HUES6 (cell line): Measurements from ENCODE around the gene KMT2B.
"Not testable (repeated sequence)": the region's sequence is repeated elsewhere in the genome, so short reads cannot be mapped to it uniquely, and the experiment has no call there.

Source experiments
- H3K27ac ChIP-seq: 2 replicates; pipeline ENCODE4 v1.7.0; 2013; ENCODE audit warnings: low read depth, mild to moderate bottlenecking, low read length, inconsistent platforms
- H3K27me3 ChIP-seq: 2 replicates; pipeline ENCODE4 v1.6.1; 2013; ENCODE audit warnings: low read length; ENCODE audit not compliant: control insufficient read depth, insufficient read depth
- H3K36me3 ChIP-seq: 2 replicates; pipeline ENCODE4 v1.6.1; 2013; ENCODE audit warnings: low read length; ENCODE audit not compliant: control insufficient read depth, insufficient read depth
- H3K4me1 ChIP-seq: 2 replicates; pipeline ENCODE4 v1.6.1; 2013; ENCODE audit warnings: low read length; ENCODE audit not compliant: control insufficient read depth, insufficient read depth
- H3K4me3 ChIP-seq: 2 replicates; pipeline ENCODE4 v1.5.1; 2013; ENCODE audit warnings: low read depth, low read length
- H3K9ac ChIP-seq: one replicate; pipeline ENCODE4 v1.6.1; 2013; ENCODE audit warnings: mild to moderate bottlenecking, low read length
- H3K9me3 ChIP-seq: 2 replicates; pipeline ENCODE4 v1.6.1; 2013; ENCODE audit warnings: low read depth, low read length; ENCODE audit not compliant: control insufficient read depth, insufficient read depth

Gene KMT2B

DNA sequence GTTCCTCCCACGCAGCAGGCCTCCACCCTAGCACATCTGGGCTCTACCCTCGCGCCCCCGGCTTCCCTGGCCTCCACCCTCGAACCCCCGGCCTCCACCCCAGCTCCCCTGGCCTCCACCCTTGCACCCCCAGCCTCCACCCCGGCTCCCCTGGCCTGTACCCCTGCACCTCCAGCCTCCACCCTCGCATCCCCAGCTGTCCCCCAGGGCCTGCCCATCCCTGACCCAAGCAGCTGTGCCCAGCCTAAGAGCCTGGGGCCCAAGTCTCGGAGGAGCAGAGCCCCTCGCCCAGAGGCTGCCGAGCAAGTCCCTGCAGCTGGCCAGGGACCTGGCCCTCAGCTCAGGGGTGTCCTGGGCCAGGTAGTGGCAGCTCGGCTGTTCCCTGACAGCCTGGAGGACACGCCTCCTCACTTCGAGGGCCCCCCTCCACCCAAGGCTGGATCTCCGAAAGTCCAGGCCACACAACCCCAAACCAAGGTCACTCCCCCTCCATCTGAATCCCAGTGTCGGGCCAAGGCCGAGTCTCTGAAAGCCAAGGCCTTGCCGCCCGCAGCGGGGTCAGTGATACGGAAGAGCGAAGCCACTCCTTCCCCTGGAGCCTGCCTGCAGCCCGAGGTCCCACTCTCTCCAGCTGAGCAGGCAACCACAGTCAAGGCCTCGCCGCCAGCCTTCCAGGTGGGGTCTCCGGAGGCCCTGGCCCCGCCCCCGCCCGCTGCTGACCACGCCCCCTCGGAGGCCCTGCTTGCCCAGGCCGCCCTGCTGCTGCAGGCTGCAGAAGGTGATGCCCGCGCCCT, 49.7 kb downstream of the KMT2B start:
- H3K4me3 ChIP-seq = peak overlapping the region; percentile 34
- H3K27ac ChIP-seq = no peak overlapping the region
- H3K27me3 ChIP-seq = no peaks in the 10 kb centered on the region
- H3K36me3 ChIP-seq = peaks cover 28% of the 10 kb centered on the region
- no peak overlapping the region for H3K9ac ChIP-seq
- H3K4me1 ChIP-seq = peaks cover 8% of the 10 kb centered on the region
- H3K9me3 ChIP-seq = no peaks in the 10 kb centered on the region

DNA sequence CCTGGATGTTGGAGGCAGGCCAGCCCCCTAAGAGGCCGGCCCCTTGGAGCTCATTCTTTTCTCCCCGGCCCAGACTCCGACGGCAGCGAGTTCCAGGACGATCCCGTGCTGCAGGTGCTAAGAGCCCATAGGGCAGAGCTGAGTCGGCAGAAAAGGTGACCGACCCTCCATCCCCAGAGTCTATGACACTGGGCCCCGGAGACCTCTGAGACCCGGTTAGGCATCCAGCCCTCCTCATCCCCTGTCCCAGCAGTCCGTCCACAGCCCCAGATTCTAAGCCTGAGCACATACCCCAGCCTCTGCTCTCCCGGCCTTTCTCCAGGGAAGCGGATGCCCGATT, 50.2 kb downstream of the KMT2B start:
- H3K4me1 ChIP-seq = peaks cover 8% of the 10 kb centered on the region
- no peaks in the 10 kb centered on the region for H3K27me3 ChIP-seq
- no peaks in the 10 kb centered on the region for H3K9me3 ChIP-seq
- no peak overlapping the region for H3K4me3 ChIP-seq
- peaks cover 28% of the 10 kb centered on the region for H3K36me3 ChIP-seq
- H3K27ac ChIP-seq = no peak overlapping the region
- no peak overlapping the region for H3K9ac ChIP-seq

GRCh38 chr19:35772362-35772761, 54.6 kb downstream of the KMT2B start:
- H3K27ac ChIP-seq, H3K9ac ChIP-seq, H3K9me3 ChIP-seq, H3K36me3 ChIP-seq, H3K4me3 ChIP-seq: not testable (repeated sequence)
- Histone ChIP-seq H3K4me1 (peaks cover 28% of the 10 kb centered on the region), H3K27me3 (peaks cover 17% of the 10 kb centered on the region)

DNA sequence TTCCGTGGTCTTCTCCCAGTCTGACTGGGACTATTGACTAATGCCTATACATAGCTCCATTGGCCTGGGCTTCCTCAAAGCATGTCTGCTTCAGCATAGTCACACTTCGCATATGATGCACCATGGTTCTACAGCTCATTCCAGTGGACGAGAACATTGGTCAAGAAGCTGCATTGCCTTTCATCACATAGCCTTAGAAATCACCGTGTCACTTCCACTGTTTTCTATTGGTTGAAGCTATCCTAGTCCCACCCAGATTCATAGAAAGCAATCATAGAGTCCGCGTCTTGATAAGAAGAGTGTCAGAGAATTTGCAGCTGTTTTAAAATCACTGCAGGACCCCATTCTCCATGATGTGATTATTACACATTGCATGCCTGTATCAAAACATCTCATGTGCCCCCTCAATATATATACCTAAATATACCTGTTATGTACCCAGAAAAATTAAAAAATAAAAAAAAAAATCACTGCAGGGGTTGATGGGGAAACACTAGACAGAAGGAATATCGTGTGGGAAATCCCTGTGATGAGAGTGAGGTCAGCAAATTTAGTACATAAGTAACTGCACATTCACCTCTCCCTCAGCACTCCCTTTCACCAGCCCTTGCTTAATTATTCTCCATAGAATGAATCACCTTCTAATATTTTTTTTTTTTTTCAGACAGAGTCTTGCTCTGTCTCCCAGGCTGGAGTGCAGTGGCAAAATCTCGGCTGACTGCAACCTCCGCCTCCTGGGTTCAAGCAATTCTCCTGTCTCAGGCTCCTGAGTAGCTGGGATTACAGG, 55.4 kb downstream of the KMT2B start:
- Histone ChIP-seq H3K4me1 (peaks cover 29% of the 10 kb centered on the region), H3K27ac (no peak overlapping the region), H3K27me3 (peaks cover 21% of the 10 kb centered on the region), H3K9me3 (no peaks in the 10 kb centered on the region), H3K9ac (no peak overlapping the region), H3K36me3 (peaks cover 6% of the 10 kb centered on the region), H3K4me3 (no peak overlapping the region)

DNA sequence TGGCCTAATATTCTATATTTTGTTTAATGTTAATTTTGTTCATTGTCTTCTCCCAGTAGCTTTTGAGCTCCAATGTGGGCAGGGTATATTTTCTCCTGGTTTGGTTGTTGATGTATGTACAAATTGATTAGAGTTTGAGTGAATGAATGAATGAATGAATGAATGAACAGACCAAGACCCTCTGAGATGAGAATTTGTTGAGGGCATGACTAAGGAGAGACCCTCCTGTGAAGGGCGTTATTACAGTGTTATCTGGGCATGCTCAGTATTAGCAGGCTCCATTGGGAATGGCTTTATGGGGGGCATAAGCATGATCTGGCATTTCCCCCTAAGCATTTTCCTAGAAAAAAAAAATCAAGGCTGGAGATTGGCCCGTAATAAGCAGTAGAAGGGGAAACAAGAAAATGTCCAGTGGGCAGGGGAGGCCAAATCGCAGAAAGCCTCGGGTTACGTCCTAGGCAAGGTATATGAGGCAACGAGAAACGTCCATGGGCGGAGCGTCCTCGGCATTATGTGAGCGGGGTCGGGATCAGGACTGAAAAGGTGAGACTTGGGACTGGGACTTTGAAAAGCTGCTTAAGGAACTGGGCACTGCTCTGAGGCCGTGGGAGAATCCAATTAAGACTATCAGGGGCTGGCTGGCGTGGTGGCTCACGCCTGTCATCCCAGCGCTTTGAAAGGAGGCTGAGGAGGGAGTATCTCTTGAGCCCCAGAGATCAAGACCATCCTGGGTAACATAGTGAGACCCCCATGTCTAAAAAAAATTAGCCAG, 56.7 kb downstream of the KMT2B start:
- H3K9ac ChIP-seq = no peak overlapping the region
- peaks cover 28% of the 10 kb centered on the region for H3K4me1 ChIP-seq
- H3K27ac ChIP-seq = no peak overlapping the region
- peak overlapping the region; percentile 54 for H3K4me3 ChIP-seq
- H3K27me3 ChIP-seq = peaks cover 21% of the 10 kb centered on the region
- H3K36me3 ChIP-seq = no peaks in the 10 kb centered on the region
- H3K9me3 ChIP-seq = no peaks in the 10 kb centered on the region

DNA sequence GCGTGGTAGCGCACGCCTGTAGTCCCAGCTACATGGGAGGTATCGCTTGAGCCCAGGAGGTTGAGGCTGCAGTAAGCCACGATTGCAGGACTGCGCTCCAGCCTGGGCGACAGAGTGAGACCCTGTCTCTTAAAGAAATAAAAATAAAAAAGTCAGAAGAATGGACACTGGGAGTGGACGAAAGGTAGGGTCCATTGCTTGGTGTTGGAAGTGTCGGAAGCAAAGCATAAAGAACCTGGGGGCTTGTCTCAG, 57.2 kb downstream of the KMT2B start:
- Histone ChIP-seq H3K36me3 (no peaks in the 10 kb centered on the region), H3K4me1 (peaks cover 28% of the 10 kb centered on the region), H3K27ac (no peak overlapping the region), H3K9me3 (no peaks in the 10 kb centered on the region), H3K27me3 (peaks cover 21% of the 10 kb centered on the region), H3K4me3 (peak overlapping the region; percentile 54), H3K9ac (no peak overlapping the region)

GRCh38 chr19:35775298-35776101, 57.7 kb downstream of the KMT2B start, which contains the start of gene ARHGAP33:
Gene ARHGAP33 (plus strand): TSS chr19:35775564. CDS start chr19:35775659, 95 bp downstream.
- Histone ChIP-seq H3K4me3 (peak within 1 kb of the TSS; percentile 72), H3K9ac (peak within 1 kb of the TSS; percentile 30), H3K9me3 (no peaks in the 10 kb centered on the region), H3K4me1 (peaks cover 28% of the 10 kb centered on the region), H3K36me3 (no peaks in the 10 kb centered on the region), H3K27ac (no peak within 1 kb of the TSS), H3K27me3 (peaks cover 21% of the 10 kb centered on the region)

DNA sequence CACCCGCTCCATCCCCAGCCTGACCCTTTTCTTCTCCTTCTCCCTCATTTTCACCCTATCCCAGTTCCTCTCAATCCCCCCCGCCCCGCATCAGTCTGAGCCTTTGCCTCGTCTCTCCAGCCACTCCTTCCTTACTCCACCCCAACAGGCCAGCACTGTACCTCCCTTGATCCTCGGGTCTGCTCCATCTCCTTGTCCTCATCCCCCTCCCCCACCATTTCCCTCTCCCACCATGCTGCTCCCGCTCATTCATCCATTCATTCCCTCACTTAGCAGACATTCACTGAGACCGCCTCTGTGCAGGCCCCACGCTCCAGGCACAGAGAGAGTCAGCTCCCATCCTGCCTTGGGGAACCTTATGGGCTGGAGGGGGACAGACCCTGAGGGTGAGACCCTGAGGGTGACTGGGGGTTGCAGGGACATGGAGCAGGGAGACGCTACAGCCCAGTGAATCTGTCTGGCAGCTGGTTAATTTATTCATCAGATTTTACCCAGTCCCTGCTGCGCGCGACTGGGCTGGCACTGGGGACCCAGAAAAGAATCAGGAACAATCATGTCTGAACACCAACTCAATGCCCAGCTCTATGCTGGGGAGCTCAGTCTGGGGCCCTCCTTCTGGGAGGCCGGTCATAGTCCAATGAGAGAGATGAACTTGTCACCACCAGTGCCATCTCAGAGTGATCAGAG, 58.4 kb downstream of the KMT2B start:
- Histone ChIP-seq H3K27ac (no peak overlapping the region), H3K9ac (no peak overlapping the region), H3K36me3 (no peaks in the 10 kb centered on the region), H3K4me1 (peaks cover 28% of the 10 kb centered on the region), H3K9me3 (no peaks in the 10 kb centered on the region), H3K4me3 (peak overlapping the region; percentile 72), H3K27me3 (peaks cover 21% of the 10 kb centered on the region)

- H3K9me3 ChIP-seq = no peaks in the 10 kb centered on the region
- peaks cover 21% of the 10 kb centered on the region for H3K27me3 ChIP-seq
- H3K27ac ChIP-seq = no peak overlapping the region
- H3K36me3 ChIP-seq = no peaks in the 10 kb centered on the region
- H3K4me3 ChIP-seq = peak overlapping the region; percentile 15; the same call in 1 of the 2 replicates
- peaks cover 31% of the 10 kb centered on the region for H3K4me1 ChIP-seq
- no peak overlapping the region for H3K9ac ChIP-seq
These were observed 59.5 kb downstream of the KMT2B start for GRCh38 chr19:35777086-35777841.
